Activated T-helper 1 cell treated with Interleukin-2 at 50 U/mL for 16 hours (primary cell): ENCODE results near the gene INPP5F.
"Not testable (repeated sequence)": the region's sequence is repeated elsewhere in the genome, so short reads cannot be mapped to it uniquely, and the experiment has no call there.

ENCODE experiments used
- DNase-seq: peaks from one replicate; pipeline ENCODE4 v3.0.0-alpha.2; 2020; ENCODE audit warnings: low read depth

Gene INPP5F

GRCh38 chr10:119777686-119778085 is 51.8 kb downstream of the INPP5F start:
- DNase-seq = no peak

GRCh38 chr10:119778776-119779445 is 53.1 kb downstream of the INPP5F start:
- no peak for DNase-seq

- no peak for DNase-seq
These were observed 55.1 kb downstream of the INPP5F start for GRCh38 chr10:119780879-119781480.

- DNase-seq = no peak
These were observed 55.6 kb downstream of the INPP5F start for GRCh38 chr10:119781498-119781897.

- DNase-seq = no peak
These were observed 57.3 kb downstream of the INPP5F start for GRCh38 chr10:119782981-119783664.

GRCh38 chr10:119783665-119784027 is 57.8 kb downstream of the INPP5F start:
- no peak for DNase-seq

GRCh38 chr10:119784340-119785067 is 58.7 kb downstream of the INPP5F start:
- no peak for DNase-seq

- no peak for DNase-seq
These were observed 60.4 kb downstream of the INPP5F start for GRCh38 chr10:119786117-119786769.

GRCh38 chr10:119795101-119795500 is 69.3 kb downstream of the INPP5F start:
- DNase-seq = not testable (repeated sequence)

GRCh38 chr10:119796039-119796438 is 70.2 kb downstream of the INPP5F start:
- DNase-seq = no peak

- no peak for DNase-seq
These were observed 75.3 kb downstream of the INPP5F start for GRCh38 chr10:119801176-119801575.

GRCh38 chr10:119801998-119802538 is 76.2 kb downstream of the INPP5F start:
- no peak for DNase-seq

GRCh38 chr10:119803264-119803663 is 77.4 kb downstream of the INPP5F start:
- no peak for DNase-seq

- no peak for DNase-seq
These were observed 79.9 kb downstream of the INPP5F start for GRCh38 chr10:119805702-119806230.

- DNase-seq = no peak
These were observed 80.7 kb downstream of the INPP5F start for GRCh38 chr10:119806334-119807130.

- no peak for DNase-seq
These were observed 82.3 kb downstream of the INPP5F start for GRCh38 chr10:119807960-119808697.

GRCh38 chr10:119811122-119811521 is 85.3 kb downstream of the INPP5F start:
- DNase-seq = no peak

GRCh38 chr10:119812684-119813083 is 86.8 kb downstream of the INPP5F start:
- DNase-seq = no peak

GRCh38 chr10:119815671-119816070 is 89.8 kb downstream of the INPP5F start:
- DNase-seq = no peak
